Esophagus squamous epithelium (tissue), 4 donors: ENCODE data around the gene NDFIP2.

Source experiments
- CTCF ChIP-seq, 6 experiments: fragments of 450-650 bp in 4 of 6; fragments of 200-600 bp in 2 of 6; sonication (generic) in 2 of 6; IDR thresholded peaks; one replicate each; pipeline ENCODE4 v1.5.1; 2016 to 2019; ENCODE audit warnings: antibody characterized with exemption in 6 of 6, mild to moderate bottlenecking in 4 of 6, moderate library complexity in 4 of 6
- POLR2A ChIP-seq, 4 donors: fragments of 450-650 bp; IDR thresholded peaks; one replicate each; pipeline ENCODE4 v1.6.1; 2017; ENCODE audit warnings: antibody characterized with exemption in 4 of 4, mild to moderate bottlenecking in 4 of 4, moderate library complexity in 3 of 4

GRCh38 chr13:79432086-79432485 lies 48.9 kb upstream of the NDFIP2 start:
- TF ChIP-seq POLR2A (IDR thresholded peaks at IDR 0.05) (no peak), CTCF (IDR thresholded peaks at IDR 0.05) (no peak)
